BJ (cell line): ENCODE results near the gene KLK3. TPM values are rescaled to one million over a fixed set of nuclear protein-coding genes. Genes with fewer than 3 reads are reported as not detected.
A peak's percentile ranks its signal among the peaks of the same experiment; 100 is the strongest.

Experiments used
- CTCF ChIA-PET: fragments of 350-600 bp; formaldehyde crosslinking; extraction: SDS; loops from one replicate; lab custom pipeline; 2021; ENCODE audit warnings: antibody characterized with exemption, inconsistent platforms; lab: Yijun Ruan, JAX
- POLR2A ChIA-PET: fragments of 300-600 bp; sonication (Branson Sonifier 250); formaldehyde crosslinking; extraction: SDS; loops from one replicate; lab custom pipeline; 2021; ENCODE audit warnings: antibody characterized with exemption; lab: Charles Lee
- DNase-seq: peaks from one replicate; pipeline ENCODE4 v3.0.0-alpha.2; 2011; ENCODE audit warnings: low read depth
- H3K27me3 ChIP-seq: 2 replicates; pipeline ENCODE4 v1.6.0; 2011; ENCODE audit warnings: low read length; ENCODE audit not compliant: control insufficient read depth, insufficient read depth
- H3K36me3 ChIP-seq: 2 replicates; pipeline ENCODE4 v1.5.1; 2011; ENCODE audit warnings: low read length; ENCODE audit not compliant: control insufficient read depth, insufficient read depth
- H3K4me3 ChIP-seq: 2 replicates; pipeline ENCODE4 v1.5.1; 2011; ENCODE audit warnings: low read depth, mild to moderate bottlenecking, control low read depth, low read length
- CTCF ChIP-seq: IDR thresholded peaks from 2 replicates; pipeline ENCODE4 v1.5.1; 2011; ENCODE audit warnings: low read depth, mild to moderate bottlenecking, control low read depth, inconsistent platforms, low read length, moderate library complexity; ENCODE audit not compliant: insufficient read depth
- polyA plus RNA-seq: library from polyadenylated mRNA; depleted of rRNA; stranded (reverse); fragments of >200 nt; gene quantifications from 2 replicates; pipeline ENCODE4 v1.2.3, GENCODE V29; 2011

KLK3 gene
- polyA plus RNA-seq, 1 experiment: not detected

GRCh38 chr19:50836543-50837195 is 18.0 kb upstream of the KLK3 start:
- POLR2A ChIA-PET: no interaction called here
- CTCF ChIA-PET: no interaction called here
- no peak for TF ChIP-seq CTCF
- H3K27me3 ChIP-seq: no peaks in the 10 kb centered on the region
- no peaks in the 10 kb centered on the region for H3K36me3 ChIP-seq
- peak overlapping the region; percentile 49; the same call in 1 of the 2 replicates for H3K4me3 ChIP-seq
- DNase-seq: no peak

GRCh38 chr19:50837300-50837699 is 17.4 kb upstream of the KLK3 start:
- Histone ChIP-seq H3K27me3 (no peaks in the 10 kb centered on the region), H3K36me3 (no peaks in the 10 kb centered on the region), H3K4me3 (no peak overlapping the region)
- ChIA-PET POLR2A (no interaction called here), CTCF (no interaction called here)
- DNase-seq: no peak
- TF ChIP-seq CTCF: no peak

GRCh38 chr19:50838239-50838638 is 16.5 kb upstream of the KLK3 start:
- H3K4me3 ChIP-seq: no peak overlapping the region
- 0 out of 2 replicates have a peak, but pooled peaks have one; percentile 16 for TF ChIP-seq CTCF
- POLR2A ChIA-PET: no interaction called here
- no peak for DNase-seq
- CTCF ChIA-PET: no interaction called here
- H3K27me3 ChIP-seq: no peaks in the 10 kb centered on the region
- no peaks in the 10 kb centered on the region for H3K36me3 ChIP-seq

- H3K36me3 ChIP-seq: no peaks in the 10 kb centered on the region
- POLR2A ChIA-PET: no interaction called here
- no peak overlapping the region for H3K4me3 ChIP-seq
- CTCF ChIA-PET: interaction anchor here (1.0 kb wide), 1 partner anchor 83 kb away, joined by 3 read pairs; no protein-coding TSS in a partner anchor
- no peak for TF ChIP-seq CTCF
- no peaks in the 10 kb centered on the region for H3K27me3 ChIP-seq
- DNase-seq: no peak
Measured at GRCh38 chr19:50839712-50840655, 14.7 kb upstream of the KLK3 start.

- no peaks in the 10 kb centered on the region for H3K36me3 ChIP-seq
- no peaks in the 10 kb centered on the region for H3K27me3 ChIP-seq
- TF ChIP-seq CTCF: no peak
- no peak for DNase-seq
- POLR2A ChIA-PET: no interaction called here
- CTCF ChIA-PET: no interaction called here
- H3K4me3 ChIP-seq: no peak overlapping the region
Measured at GRCh38 chr19:50842130-50842529, 12.6 kb upstream of the KLK3 start.
